Epithelial cell of proximal tubule (primary cell): ENCODE data around the gene PPP2R5D. TPM values are rescaled to one million over a fixed set of nuclear protein-coding genes. Genes with fewer than 3 reads are reported as not detected.
"Not testable (repeated sequence)": the region's sequence is repeated elsewhere in the genome, so short reads cannot be mapped to it uniquely, and the experiment has no call there.

Experiments
- DNase-seq: peaks from one replicate; pipeline ENCODE4 v3.0.0-alpha.2; 2011; ENCODE audit warnings: low read depth
- H3K4me3 ChIP-seq: 2 replicates; pipeline ENCODE4 v1.5.1; 2011; ENCODE audit warnings: low read depth, mild to moderate bottlenecking, low read length
- CTCF ChIP-seq: conservative IDR thresholded peaks from 2 replicates; pipeline ENCODE4 v1.5.1; 2012; ENCODE audit warnings: low read depth, mild to moderate bottlenecking, low read length
- total RNA-seq: library from RNA; depleted of rRNA; stranded (reverse); fragments of >200 nt; gene quantifications from 2 replicates; pipeline ENCODE4 v1.2.3, GENCODE V29; 2015

The PPP2R5D gene
- total RNA-seq, 1 donor from 2014 or later: 94.2 TPM

- no peak overlapping the region for H3K4me3 ChIP-seq
- no peak for DNase-seq
- TF ChIP-seq CTCF: no peak
These were observed 44.6 kb upstream of the PPP2R5D start for GRCh38 chr6:42939810-42940167.

DNA sequence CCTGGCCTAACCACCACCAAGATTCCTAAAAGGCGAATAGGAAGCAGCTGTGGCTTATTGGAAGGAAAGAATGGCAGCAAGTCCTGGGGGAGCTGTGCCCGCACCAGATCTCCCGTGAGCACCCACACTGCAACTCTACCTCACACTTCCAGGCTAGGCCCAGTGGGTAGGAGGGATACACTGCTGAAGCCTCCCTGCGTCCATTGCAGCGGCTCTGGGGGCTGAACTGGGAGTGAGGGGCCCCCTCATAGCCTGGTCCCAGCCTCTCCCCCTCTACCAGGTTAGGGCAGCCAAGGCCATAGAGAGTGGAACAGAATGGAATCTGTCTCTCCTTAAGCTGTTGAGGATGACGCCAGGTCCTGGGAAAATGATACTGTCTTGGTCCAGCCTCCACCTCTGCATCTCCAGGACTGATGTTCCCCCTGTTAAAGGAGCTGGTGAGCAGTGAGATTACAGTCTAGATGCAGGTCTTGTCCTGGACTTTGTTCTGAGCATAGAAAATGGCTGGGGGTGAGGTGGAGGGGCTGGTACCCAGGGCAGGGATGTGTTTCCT is 43.8 kb upstream of the PPP2R5D start:
- H3K4me3 ChIP-seq: no peak overlapping the region
- TF ChIP-seq CTCF: no peak
- DNase-seq: no peak

- not testable (repeated sequence) for H3K4me3 ChIP-seq, DNase-seq
These were observed 43.0 kb upstream of the PPP2R5D start for GRCh38 chr6:42941356-42941755.

- TF ChIP-seq CTCF: no peak
- DNase-seq: no peak
- H3K4me3 ChIP-seq: no peak overlapping the region
These were observed 41.9 kb upstream of the PPP2R5D start for GRCh38 chr6:42942444-42942843.

DNA sequence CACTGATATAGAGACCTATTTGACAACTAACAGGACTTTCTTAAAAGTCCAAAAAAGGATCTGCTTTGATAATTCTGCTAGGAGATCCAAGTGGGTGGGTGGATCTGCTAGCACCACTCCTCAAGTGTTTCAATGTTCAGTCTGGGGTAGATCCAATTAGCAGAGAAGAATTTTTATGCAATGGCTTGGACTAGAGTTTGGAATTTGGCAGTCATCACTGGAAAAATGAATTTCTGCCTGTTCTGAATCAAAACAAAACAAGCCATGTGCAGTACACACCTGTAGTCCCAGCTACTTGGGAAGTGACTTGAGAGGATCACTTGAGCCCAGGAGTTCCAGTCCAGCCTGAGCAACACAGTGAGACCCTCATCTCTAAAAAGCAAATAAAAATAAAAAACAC is 36.4 kb upstream of the PPP2R5D start:
- no peak for DNase-seq
- no peak overlapping the region for H3K4me3 ChIP-seq
- no peak for TF ChIP-seq CTCF

DNA sequence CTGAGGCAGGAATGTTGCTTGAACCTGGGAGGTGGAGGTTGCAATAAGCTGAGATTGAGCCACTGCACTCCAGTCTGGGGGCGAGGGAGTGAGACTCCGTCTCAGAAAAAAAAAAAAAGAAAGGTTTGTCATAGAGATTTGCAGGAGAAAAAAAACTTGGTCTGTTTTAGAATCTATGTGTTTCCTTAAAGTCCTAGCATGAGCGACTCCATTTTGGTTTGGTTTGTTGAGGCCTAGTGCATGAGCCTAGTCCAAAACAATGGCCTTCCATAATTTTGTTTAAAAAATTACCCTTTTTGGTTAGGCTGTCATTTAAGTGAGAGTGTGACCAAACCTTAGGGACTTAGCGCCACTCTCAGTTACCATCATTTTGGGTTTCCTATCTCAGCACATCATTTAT is 32.0 kb upstream of the PPP2R5D start:
- no peak for TF ChIP-seq CTCF
- DNase-seq: no peak
- no peak overlapping the region for H3K4me3 ChIP-seq

DNA sequence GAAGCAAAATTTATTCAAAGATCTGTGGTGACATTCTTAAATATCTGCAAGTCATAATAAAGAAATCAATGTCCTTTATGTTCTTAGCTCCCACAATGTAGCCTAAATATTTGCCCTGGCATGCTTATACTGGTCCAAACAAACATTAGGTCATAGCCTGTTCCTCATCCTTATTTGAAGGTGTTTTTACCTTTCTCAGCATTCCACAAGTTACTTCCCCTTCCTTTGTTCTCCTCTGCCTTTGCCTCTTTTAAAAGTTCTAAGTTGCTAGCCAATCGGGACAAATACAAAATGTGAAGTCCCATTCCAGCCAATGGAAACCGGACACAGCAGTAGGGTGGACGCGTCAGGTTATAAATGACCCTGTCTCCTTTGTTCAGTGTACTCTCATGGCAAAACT is 30.0 kb upstream of the PPP2R5D start:
- H3K4me3 ChIP-seq, DNase-seq: not testable (repeated sequence)

DNA sequence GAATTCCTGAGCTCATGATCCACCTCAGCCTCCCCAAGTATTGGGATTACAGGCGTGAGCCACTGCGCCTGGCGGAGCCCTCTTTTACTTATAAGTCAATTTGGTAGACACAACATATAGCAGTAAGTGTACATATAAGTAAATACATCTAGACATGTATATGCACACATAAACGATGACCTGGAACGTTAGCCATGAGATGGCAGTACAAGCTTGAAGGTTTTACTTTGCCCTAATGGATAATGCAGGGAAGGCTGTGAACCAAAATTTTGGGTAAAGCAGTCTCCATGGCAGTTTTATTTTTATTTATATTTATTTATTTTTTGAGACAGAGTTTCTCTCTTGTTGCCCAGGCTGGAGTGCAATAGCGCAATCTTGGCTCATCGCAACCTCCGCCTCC is 26.2 kb upstream of the PPP2R5D start:
- no peak overlapping the region for H3K4me3 ChIP-seq
- DNase-seq: no peak
- TF ChIP-seq CTCF: no peak
